22Rv1 (cell line): Measurements from ENCODE around the gene SLC35B2.

Experiments
- H3K27ac ChIP-seq: fragments of 450-650 bp; 2 replicates; pipeline ENCODE4 v1.5.1; 2017
- ZFX ChIP-seq: fragments of 450-650 bp; IDR thresholded peaks from 2 replicates; pipeline ENCODE4 v1.6.1; 2017; ENCODE audit warnings: antibody characterized with exemption, borderline replicate concordance
- TF ChIP-seq, protein P1 (sequence below): fragments of 450-650 bp; IDR thresholded peaks from 2 replicates; pipeline ENCODE4 v1.5.1; 2017; ENCODE audit warnings: mild to moderate bottlenecking

Gene SLC35B2

DNA sequence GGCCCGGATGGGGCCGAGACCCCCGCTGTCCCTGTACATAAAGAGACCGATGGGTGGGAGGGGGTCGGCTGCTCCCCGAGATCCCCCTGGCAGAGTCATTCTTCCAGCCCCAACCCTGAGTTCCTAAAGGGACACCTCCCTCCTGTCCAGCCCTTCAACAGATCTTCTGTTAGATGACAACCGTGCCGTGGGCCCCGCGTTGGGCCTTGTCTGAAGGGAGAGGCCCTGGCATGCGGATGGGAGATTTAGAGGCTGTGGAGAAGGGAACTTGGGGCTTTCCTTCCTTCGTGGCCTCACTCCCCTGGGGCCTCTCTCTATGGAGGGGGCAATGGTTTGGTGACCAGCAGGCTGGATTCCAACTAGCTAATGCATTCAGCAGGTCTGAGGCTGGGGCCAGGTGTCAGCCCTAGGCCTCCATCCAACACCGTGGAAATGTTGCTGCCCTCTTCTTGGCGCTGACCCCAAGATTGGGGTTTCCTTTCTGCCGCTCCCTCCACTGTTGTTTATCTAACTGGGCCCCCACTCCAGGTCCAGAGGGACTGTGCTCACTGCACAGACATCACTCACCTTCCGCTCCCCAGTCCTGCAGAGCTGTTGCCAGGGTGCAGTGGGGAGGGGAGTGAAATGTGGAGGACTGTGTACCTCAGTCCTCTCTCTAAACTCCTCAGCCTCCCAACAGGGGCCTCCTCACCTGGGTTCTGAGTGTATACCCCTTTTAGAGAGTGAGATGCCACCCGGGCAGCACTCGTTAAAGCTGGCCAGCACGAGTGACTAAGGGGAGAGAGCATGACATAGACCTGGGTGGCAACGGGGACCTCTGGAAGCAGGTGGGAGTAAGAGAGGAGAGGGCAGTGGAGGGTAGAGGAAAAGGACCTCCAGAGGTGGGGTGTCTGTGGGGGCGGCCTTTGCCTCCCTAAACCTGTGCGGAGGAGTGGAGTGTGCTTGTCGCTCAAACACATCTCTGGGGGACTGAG, 19.6 kb upstream of the SLC35B2 start:
- no peak for TF ChIP-seq ZFX
- TF ChIP-seq, protein P1, sequence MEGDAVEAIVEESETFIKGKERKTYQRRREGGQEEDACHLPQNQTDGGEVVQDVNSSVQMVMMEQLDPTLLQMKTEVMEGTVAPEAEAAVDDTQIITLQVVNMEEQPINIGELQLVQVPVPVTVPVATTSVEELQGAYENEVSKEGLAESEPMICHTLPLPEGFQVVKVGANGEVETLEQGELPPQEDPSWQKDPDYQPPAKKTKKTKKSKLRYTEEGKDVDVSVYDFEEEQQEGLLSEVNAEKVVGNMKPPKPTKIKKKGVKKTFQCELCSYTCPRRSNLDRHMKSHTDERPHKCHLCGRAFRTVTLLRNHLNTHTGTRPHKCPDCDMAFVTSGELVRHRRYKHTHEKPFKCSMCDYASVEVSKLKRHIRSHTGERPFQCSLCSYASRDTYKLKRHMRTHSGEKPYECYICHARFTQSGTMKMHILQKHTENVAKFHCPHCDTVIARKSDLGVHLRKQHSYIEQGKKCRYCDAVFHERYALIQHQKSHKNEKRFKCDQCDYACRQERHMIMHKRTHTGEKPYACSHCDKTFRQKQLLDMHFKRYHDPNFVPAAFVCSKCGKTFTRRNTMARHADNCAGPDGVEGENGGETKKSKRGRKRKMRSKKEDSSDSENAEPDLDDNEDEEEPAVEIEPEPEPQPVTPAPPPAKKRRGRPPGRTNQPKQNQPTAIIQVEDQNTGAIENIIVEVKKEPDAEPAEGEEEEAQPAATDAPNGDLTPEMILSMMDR, result no peak
- no peak overlapping the region for H3K27ac ChIP-seq

DNA sequence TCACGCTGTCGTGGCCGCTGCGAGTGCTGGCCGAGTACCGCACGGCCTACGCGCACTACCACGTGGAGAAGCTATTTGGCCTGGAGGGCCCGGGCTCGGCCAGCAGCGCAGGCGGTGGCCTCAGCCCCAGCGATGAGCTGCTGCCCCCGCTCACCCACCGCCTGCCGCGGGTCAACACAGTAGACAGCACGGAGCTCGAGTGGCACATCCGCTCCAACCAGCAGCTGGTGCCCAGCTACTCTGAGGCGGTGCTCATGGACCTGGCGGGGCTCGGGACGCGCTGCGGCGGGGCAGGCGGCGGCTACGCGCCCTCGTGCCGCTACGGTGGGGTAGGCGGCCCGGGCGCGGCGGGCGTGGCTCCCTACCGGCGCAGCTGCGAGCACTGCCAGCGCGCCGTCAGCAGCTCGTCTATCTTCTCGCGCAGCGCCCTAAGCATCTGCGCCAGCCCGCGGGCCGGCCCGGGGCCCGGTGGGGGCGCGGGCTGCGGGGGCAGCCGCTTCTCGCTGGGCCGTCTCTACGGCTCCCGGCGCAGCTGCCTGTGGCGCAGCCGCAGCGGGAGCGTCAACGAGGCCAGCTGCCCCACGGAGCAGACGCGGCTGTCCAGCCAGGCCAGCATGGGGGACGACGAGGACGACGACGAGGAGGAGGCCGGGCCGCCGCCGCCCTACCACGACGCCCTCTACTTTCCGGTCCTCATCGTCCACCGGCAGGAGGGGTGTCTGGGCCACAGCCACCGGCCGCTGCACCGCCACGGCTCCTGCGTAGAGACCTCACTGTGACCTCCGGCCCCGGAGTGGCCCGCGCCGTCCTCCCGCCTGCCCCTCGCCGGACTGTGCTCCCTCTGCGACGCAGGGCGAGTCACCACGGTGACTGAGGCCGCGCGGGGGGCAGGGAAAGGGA, 18.7 kb upstream of the SLC35B2 start:
- H3K27ac ChIP-seq, result no peak overlapping the region

DNA sequence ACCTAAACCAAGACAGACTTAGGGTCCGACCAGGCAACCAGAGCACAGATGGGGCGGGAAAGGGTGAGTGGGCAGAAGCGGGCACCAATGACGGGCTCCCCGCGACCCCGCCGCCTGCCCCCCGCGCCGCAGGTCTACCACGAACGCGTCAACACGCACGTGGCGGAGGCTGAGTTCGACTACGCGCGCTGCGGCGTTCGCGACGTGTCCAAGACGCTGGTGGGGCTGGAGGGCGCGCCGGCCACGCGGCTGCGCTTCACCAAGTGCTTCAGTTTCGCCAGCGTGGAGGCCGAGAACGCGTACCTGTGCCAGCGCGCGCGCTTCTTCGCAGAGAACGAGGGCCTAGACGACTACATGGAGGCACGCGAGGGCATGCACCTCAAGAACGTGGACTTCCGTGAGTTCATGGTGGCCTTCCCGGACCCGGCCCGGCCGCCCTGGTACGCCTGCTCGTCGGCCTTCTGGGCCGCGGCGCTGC, 18.0 kb upstream of the SLC35B2 start:
- TF ChIP-seq, protein P1, result no peak
- no peak for TF ChIP-seq ZFX

More for the DNA sequence above, 18.7 kb upstream of the SLC35B2 start:
- no peak for TF ChIP-seq ZFX
- TF ChIP-seq, protein P1, result no peak

DNA sequence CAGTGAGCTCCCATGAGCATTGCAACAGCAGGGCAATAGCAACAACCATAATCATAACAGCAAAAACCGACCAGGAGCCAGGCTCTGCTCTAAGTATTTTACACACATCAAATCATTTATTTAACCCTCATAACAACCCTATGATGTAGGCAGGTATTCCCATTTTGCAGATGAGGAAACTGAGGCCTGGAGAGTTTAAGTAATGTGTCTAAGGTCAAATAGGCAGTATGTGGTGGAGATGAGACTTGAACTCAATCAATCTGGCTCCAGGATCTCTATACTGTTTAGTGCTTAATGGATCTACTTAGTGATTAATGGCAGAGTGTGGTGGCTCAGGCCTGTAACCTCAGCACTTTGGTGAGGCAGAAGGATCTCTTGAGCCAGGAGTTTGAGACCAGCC, 16.3 kb upstream of the SLC35B2 start:
- no peak overlapping the region for H3K27ac ChIP-seq
- TF ChIP-seq ZFX, result no peak
- TF ChIP-seq, protein P1, result no peak

More for the DNA sequence above, 18.0 kb upstream of the SLC35B2 start:
- H3K27ac ChIP-seq, result no peak overlapping the region

DNA sequence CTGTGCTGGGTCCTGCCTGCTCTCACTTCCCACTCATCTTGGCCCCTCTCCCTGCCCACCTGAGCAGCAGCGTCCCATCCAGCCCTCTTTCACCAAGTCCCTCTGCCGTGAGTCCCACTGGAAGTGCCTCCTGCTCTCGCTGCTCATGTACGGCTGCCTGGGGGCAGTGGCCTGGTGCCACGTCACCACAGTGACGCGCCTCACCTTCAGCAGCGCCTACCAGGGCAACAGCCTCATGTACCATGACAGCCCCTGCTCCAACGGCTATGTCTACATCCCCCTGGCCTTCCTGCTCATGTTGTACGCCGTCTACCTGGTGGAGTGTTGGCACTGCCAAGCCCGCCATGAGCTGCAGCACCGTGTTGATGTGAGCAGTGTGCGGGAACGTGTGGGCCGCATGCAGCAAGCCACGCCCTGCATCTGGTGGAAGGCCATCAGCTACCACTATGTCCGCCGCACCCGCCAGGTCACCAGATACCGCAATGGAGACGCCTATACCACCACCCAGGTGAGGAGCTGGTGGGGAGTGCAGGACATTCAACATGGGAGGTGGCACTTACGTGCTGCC, 15.8 kb upstream of the SLC35B2 start:
- no peak for TF ChIP-seq ZFX
- TF ChIP-seq, protein P1, result no peak
- no peak overlapping the region for H3K27ac ChIP-seq

DNA sequence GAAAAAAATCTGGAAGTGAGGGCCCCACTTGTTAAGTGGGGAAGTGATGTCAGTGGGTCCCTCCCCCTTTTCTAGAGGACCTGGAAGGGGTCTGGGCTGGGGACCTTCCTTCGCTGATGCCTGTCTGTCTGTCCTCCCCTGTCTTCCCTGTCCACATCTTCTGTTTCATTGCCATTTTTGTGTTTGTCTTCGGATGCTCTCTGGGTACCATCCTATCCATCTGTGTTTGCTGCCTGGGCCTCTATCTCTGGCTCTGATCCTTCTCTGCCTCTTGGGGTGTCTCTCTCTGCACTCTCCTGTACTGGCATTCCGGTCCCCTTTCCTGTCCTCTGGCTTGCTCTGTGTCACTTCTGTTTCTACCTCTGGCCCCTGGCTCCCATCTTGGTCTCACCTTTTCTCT, 15.2 kb upstream of the SLC35B2 start:
- no peak overlapping the region for H3K27ac ChIP-seq
- TF ChIP-seq, protein P1, result no peak
- no peak for TF ChIP-seq ZFX
